Activated effector memory CD4-positive, alpha-beta T cell treated with Interleukin-2 at 50 U/mL for 16 hours (primary cell): ENCODE data around the gene LRP10.
A peak's percentile ranks its signal among the peaks of the same experiment; 100 is the strongest.
"Not testable (repeated sequence)": the region's sequence is repeated elsewhere in the genome, so short reads cannot be mapped to it uniquely, and the experiment has no call there.

Experiments used
- DNase-seq: peaks from one replicate; pipeline ENCODE4 v3.0.0-alpha.2; 2020

Gene LRP10

DNA sequence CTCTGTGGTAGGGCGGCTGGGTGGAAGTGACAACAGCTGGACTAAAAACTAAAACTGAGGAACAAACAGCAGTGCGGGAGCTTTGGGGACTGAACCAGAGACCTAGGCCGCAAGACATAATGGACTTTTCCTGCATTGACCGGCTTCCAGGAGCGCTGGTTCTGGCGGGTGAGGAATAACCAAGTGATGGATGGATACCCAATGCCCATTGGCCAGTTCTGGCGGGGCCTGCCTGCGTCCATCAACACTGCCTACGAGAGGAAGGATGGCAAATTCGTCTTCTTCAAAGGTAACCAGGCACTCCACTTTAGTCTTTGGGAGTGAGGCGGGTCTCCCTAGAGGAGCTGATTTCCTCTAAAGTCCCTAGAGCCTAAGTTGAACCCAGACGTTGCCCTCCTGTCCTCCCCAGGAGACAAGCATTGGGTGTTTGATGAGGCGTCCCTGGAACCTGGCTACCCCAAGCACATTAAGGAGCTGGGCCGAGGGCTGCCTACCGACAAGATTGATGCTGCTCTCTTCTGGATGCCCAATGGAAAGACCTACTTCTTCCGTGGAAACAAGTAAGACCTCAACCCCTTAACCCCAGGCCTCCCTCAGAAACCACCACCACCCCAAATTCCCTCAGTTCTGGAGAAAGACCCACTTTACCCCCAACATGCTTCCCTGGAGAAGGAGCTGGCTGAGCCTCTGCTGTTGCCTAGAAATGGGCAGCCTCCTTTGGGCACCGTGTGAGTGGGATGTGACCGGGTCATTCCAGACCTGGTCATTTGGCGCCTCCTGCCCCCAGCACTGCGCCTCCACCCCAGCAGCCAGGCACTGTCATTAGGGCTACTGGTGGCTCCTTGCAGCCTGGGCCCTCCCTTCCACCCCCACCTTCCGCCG, 27.1 kb upstream of the LRP10 start:
- DNase-seq = no peak

DNA sequence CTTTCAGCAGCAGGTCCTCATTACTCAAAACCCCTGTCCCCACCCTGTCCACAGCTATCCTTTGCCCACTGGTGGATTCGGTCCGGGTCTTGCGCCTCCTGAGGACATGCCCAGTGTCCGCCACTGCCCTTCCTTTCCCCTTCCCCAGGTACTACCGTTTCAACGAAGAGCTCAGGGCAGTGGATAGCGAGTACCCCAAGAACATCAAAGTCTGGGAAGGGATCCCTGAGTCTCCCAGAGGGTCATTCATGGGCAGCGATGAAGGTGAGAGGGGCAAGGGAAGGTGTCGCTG, 26.5 kb upstream of the LRP10 start:
- DNase-seq = no peak

DNA sequence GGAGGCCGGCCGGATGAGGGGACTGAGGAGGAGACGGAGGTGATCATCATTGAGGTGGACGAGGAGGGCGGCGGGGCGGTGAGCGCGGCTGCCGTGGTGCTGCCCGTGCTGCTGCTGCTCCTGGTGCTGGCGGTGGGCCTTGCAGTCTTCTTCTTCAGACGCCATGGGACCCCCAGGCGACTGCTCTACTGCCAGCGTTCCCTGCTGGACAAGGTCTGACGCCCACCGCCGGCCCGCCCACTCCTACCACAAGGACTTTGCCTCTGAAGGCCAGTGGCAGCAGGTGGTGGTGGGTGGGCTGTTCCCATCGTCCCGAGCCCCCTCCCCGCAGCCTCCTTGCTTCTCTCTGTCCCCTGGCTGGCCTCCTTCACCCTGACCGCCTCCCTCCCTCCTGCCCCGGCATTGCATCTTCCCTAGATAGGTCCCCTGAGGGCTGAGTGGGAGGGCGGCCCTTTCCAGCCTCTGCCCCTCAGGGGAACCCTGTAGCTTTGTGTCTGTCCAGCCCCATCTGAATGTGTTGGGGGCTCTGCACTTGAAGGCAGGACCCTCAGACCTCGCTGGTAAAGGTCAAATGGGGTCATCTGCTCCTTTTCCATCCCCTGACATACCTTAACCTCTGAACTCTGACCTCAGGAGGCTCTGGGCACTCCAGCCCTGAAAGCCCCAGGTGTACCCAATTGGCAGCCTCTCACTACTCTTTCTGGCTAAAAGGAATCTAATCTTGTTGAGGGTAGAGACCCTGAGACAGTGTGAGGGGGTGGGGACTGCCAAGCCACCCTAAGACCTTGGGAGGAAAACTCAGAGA, 25.5 kb upstream of the LRP10 start:
- DNase-seq = no peak

DNA sequence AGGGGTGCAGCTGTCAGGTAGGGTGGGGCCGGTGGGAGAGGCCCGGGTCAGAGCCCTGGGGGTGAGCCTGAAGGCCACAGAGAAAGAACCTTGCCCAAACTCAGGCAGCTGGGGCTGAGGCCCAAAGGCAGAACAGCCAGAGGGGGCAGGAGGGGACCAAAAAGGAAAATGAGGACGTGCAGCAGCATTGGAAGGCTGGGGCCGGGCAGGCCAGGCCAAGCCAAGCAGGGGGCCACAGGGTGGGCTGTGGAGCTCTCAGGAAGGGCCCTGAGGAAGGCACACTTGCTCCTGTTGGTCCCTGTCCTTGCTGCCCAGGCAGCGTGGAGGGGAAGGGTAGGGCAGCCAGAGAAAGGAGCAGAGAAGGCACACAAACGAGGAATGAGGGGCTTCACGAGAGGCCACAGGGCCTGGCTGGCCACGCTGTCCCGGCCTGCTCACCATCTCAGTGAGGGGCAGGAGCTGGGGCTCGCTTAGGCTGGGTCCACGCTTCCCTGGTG, 24.7 kb upstream of the LRP10 start:
- DNase-seq = no peak

DNA sequence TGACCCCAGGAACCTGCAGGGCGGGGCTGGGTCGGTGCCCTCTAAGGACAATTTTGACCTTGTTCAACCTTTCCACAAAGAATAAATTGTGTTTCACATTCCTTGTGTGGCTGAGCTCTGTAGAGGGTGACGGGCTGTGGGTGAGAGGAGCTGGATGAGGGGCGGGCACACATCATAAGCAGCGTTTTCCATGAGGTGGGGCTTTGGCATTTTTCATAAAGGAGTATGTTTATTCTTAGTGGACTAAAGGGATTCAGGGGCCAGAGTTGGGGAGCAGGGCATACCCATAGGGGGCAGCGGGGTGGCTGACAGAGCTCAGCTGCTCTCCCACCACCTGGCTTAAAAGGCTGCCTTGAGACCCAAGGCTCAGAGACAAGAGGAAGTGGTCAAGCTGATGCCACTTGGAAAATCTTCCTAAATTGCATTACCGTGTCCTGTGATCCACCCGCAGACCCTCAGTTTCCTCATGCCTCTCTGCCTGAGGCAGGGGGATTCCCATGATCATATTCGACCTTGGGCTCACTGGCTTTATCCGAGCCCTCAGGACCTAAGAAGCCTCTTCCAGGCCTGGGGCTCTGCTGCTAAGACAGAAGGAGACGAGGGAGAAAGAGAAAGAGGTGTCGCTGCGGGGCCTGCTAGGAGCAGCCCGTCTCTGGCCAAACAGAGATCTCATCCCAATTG, 23.7 kb upstream of the LRP10 start:
- DNase-seq = no peak

DNA sequence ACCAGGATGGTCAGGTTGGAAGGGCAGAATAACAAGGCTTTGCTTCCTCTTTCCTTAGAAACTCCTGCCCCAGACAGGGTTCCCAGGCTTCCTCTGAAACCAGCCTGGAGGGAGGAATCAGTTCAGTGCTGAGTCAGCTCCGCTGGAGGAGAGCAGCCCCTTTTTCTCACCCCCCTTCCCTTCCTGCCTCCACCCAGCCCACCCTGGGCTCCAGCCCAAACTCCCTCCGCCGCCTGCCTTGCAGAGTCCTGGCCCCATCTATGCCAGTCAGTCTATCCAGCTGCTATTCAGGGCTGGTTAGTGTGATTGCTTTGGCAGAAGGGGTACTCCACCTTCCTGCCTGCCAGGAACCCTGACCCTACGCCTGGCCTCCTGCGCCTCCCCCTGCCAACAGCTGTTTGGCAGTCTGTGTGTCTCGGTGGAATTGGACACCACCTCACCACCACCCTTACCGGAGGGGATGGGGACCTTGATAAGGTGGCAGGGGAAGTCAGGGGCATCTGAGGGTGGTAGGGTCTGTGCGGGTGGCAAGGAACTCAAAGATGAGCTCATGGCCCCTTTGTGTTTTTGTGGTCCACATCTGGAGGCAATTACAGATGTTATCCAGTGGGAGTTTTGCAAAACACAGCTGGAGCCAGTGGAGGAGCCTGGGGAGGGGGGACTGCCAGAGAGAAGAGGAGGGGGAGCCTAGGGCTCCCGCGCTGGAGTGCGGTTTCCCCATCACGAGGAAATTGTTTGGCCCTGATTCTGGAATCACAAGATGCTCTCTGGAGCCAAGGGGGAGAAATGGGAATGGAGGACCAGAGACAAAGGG, 23.0 kb upstream of the LRP10 start:
- no peak for DNase-seq

DNA sequence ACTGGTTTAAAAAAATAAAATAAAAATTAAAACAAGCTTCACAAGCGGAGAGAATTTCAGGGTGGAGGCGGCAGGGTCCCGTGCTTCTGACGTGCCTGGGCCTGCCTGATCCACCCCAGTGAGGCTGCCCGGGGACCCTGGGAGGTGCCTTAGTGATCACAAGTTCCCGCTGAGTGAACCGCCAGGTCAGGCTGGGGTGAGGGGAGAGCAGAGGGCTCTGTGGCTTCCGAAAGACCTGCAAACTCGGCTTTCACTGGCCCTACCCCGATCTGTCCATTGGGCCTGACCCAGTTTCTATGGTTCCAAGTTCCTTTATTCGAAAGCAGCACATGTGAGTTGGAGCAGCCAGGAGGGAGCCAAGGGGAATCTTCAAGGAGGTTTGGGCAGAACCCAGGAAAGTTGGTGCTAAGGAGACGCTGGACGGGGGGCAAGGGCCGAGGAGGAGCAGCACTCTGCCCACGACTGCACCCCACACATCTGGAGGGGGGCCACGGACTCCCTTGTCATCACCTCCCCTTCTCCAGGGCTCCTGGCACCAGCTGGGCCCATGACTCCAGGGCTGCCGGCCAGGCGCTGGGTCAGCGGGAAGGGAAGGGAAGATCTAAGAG, 22.2 kb upstream of the LRP10 start:
- no peak for DNase-seq

DNA sequence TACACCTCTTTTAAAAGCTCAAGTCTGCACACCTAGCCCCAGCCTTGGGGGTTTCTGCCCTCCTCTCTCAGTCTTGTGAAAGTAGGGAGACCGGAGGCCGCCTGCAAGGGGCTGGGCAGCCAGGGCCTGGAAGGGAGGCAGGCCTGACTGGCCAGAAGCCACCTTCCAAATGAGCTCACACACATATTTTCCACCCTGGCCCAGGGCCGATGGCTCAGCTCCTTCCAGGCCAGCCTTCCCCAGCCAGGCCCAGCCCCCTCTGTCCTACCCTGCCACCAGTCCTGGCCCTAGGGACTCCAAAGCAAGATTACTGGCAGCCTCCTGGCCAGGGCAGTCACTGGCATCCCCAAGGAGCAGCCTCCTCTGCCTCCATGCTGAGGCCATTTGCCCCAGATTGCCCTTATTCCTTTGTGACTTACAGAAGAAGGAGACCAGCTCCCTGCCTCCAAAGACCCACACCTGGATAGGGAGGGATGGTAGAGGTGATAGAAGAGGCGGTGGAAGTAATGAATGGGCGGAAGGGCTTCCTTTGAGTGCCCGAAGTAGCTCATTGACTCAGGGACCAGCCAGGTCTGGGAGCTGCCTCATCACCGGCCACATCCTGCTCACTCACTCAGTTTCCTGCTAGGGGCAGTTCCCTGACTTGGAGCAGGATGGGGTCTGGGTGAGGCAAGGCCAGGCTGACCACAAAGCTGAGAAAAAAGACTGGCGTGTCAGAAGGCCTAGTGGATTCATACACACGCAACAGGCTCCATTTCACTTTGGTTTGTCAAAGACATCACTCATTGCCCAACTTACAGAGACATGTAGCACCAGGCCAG, 20.4 kb upstream of the LRP10 start:
- DNase-seq = no peak

DNA sequence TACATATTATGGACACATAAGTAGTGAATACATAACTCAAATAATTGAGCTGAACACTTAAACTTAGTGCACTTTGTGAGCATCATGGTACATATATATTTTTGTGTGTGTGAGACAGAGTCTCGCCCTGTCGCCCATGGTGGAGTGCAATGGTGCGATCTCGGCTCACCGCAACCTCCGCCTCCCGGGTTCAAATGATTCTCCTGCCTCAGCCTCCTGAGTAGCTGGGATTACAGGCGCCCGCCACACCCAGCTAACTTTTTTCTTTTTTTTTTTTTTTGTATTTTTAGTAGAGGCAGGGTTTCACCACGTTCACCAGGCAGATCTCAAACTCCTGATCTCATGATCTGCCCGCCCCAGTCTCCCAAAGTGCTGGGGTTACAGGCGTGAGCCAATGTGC, 19.4 kb upstream of the LRP10 start:
- DNase-seq = not testable (repeated sequence)

DNA sequence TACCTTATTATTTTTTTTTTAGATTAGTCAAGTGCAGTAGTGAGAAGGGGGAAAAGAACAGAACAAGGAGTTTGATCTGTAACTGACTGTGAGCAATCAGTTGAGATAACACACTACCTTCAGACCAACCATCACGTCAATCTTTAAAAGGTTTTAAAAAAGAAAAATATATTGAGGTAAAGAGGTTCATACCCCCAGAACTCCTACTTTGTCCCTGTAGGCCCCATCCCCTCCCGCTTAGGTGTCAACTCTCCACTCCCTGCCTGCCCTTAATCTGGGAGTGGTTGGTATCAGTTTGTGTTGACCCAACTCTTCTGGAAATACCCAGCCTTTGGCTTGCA, 19.0 kb upstream of the LRP10 start:
- no peak for DNase-seq

DNA sequence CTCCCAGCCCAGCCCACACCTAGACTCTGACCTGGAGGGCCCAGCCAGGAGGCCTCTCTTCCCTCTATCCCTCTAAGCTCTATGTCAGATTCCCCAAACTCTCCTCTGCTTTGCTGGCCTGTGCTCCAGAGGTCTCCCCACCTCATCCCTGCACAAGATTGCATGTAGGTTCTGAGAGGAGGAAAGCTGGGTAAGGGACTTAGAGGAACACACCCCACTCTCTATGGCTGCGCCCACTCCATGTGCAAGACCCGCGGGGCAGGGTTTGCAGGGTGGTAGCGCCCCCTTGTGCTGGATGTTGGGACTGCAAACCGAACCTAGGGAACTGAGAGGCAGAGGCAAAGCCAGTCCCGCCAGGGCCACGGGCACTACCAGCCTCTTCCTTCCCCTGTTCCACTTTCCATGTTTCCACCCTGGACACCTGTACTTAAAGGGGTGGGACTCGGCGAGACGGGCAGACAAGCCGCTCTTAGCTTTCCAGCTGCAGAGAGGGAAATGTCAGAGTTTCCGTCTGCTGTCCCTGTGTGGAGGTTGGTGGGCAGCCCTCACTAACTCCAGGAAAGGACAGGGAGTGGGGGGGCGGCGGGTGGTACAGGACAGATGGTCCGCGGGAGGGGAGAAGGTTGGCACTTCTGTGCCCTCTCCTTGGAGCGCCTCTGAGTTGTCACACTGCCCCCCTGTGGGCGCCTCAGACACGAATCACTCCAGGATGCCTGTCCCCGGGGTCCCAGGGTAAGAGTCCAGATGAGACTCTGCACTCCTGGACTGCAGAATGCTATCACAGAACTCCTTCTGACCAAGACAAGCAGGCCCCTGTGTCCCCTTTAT, 18.4 kb upstream of the LRP10 start:
- DNase-seq = peak; percentile 80

DNA sequence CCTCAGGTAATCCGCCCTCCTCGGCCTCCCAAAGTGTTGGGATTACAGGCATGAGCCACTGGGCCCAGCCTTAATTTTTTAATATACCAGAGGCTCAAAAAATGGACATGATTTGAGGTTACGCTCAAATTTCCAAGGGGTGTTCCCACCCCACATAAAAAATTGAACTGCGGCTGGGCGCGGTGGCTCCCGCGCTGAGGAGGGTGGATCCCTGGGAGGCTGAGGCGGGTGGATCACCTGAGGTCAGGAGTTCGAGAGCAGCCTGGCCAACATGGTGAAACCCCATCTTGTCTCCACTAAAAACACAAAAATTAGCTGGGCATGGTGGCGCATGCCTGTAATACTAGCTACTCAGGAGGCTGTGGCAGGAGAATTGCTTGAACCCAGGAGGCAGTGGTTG, 17.2 kb upstream of the LRP10 start:
- DNase-seq = not testable (repeated sequence)

DNA sequence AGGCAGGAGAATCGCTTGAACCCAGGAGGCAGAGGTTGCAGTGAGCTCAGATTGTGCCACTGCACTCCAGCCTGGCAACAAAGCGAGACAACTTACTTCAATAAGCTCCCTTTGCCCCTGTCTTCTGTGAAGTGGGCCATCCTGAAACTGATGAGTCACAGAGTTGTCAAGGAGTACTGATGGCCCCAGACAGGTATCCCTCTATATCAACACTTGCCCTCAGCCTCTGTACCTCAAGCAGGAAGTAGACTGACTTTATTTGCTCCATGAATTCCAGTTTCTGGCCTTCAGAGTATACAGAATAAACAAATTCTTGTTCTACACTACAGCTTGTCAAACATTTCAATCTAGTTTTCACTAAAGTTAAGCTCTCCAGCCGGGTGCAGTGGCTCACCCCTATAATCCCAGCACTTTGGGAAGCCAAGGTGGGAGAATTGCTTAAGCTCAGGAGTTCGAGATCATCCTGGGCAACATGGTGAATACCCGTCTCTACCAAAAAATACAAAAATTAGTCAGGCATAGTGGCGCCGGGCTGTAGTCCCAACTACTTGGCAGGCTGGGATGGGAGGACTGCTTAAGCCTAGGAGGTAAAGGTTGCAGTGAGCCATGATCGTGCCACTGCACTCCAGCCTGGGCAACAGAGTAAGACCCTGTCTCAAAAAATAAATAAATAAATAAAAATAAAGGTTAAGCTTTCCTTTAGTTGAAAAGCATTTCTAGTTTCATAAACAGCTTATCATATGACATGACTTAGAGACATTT, 16.4 kb upstream of the LRP10 start:
- DNase-seq = no peak

DNA sequence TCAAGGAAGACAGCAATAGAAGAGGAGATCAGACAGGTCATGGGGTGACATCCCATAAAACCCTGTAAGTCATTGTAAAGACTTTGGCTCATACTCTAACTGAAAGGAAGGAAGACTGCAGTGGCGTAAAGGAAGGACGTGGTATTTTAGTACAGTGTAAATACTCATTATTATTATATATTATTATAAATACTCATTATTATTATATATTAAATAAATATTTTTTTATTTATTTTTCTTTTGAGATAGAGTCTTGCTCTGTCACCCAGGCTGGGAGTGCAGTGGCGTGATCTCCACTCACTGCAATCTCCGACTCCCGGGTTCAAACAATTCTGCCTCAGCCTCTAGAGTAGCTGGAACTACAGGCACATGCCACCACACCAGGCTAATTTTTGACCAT, 15.1 kb upstream of the LRP10 start:
- DNase-seq = no peak

DNA sequence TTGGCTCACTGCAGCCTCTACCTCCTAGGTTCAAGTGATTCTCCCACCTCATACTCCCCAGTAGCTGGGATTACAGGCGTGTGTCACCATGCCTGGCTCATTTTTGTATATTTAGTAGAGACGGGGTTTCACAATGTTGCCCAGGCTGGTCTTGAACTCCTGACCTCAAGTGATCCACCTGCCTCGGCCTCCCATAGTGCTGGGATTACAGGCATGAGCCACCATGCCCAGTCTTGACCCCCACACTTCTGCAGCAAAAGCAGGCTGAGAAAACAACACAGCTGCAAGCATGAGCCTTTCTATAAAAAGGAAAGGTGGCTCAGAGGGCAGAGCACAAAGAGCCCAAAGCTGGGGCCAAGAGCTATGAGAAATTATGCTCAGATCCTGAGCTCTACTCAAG, 11.2 kb upstream of the LRP10 start:
- DNase-seq = not testable (repeated sequence)

DNA sequence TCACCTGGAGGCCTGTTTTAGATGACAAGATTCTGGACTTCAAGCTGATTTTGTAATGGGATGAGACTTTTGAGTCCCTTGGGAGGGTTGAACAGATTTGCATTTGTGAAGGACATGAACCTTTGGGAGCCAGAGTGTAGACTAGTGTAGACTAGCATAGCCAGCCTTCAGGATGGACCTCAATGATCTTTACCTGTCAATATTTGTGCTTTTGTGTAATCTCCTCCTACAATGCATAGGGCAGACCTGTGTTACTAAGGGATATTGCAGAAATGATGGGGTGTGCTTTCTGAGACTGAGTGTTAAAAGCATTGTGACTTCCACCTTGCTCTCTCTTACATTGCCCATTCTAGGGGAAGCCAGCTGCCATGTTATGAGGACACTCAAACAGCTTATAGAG, 9.9 kb upstream of the LRP10 start:
- DNase-seq = no peak

DNA sequence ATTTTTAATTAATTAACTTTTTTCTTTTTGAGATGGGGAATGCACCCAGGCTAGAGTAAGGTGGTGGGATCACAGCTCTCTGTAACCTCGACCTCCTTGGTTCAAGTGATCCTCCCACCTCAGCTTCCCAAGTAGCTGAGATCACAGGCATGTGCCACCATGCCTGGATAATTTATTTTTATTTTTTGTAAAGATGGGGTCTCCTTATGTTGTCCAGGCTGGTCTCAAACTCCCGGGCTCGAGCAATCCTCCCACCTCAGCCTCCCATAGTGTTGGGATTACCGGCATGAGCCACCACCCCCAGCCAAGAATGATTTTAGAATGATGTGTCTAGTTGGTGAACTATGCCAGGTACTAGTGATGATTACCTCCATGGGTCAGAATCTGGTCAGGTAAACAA, 6.6 kb upstream of the LRP10 start:
- no peak for DNase-seq

DNA sequence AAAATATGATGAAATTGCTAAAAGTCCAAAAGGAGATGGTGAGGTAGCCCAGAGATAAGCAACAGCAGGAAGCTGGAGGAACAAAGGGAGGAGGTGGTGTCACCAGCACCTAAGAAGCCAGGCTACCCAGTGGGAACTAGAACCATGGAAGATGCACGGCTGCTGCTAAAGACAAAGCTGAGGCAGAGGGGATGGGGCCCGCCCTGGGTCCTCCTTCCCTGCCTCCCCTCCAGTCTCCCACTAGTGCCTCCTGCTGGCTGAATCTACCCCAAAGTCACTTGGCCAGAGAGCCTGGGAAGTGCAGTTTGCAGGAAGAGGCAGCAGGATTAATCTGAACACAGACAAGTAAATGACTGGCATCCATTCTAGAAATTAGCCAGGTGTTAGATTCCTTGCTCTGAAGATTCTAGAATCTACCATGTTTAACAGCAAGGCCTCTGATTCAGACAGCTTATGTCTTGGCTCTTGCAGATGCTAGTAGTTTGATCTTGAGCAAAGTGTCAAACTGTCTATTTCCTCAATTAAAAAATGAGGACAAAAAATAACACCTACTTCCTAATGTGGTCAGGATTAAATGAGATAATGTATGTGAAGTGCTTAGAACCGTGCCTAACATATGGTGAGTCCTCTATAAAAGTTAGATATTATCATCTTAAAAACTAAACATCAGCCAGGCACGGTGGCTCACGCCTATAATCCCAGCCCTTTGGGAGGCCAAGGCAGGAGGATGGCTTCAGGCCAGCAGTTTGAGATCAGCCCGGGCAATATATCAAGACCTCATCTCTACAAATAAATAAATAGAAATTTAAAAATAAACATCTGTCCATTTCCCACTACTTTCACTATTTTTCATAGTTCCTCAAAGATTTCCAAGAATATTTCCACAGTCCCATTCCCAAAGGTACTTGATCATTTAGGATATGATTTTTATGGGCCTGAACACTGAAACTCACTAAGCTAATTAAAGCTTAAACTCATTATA, 5.8 kb upstream of the LRP10 start:
- DNase-seq = no peak

DNA sequence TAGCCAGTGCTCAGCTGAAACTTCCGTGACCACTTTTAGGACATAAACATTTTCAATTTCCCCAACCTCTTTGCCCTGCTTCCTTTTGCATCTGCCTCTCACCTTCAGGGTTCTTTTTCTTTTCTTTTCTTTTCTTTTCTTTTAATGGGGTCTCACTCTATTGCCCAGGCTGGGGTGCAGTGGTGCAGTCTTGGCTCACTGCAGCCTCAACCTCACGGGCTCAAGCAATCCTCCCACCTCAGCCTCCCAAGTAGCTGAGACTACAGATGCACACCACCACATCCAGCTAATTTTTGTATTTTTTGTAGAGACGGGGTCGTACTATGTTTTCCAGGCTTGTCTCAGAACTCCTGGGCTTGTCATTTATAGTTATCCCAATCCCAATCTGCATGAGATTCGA, 4.7 kb upstream of the LRP10 start:
- no peak for DNase-seq
